LHCN-M2 (cell line): ENCODE results near the gene ZBTB34. TPM values are rescaled to one million over a fixed set of nuclear protein-coding genes. Genes with fewer than 3 reads are reported as not detected.

Experiments
- DNase-seq: peaks from one replicate; pipeline ENCODE4 v3.0.0-alpha.2; 2012; ENCODE audit warnings: low read depth
- total RNA-seq: library from RNA; depleted of rRNA; stranded (reverse); fragments of >200 nt; gene quantifications from 2 replicates; pipeline ENCODE4 v1.2.3, GENCODE V29; 2014; rRNA removed

ZBTB34 gene
- total RNA-seq, 1 experiment from 2014 or later, result 2.7 TPM

DNA sequence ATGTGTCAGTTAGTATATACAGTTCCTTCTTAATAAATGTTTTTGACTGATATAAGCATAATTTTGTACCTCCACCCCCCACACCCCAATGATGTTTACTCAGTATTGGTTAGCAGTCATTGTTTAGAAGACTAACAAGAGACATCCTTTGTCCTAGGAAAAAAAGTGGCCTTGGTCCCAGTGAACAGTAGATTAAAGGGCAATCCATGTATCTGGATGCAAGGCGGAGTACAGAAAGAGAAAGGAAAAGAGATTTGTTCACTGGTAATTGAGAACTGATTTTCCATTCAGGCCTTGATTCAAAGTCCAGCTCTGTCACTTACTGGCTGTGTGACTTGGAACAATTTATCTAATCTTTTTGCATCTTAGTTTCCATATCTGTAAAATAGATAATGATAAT lies 58.8 kb downstream of the ZBTB34 start:
- DNase-seq, result no peak

GRCh38 chr9:126925876-126926275 lies 65.4 kb downstream of the ZBTB34 start:
- peak; percentile 58 for DNase-seq

DNA sequence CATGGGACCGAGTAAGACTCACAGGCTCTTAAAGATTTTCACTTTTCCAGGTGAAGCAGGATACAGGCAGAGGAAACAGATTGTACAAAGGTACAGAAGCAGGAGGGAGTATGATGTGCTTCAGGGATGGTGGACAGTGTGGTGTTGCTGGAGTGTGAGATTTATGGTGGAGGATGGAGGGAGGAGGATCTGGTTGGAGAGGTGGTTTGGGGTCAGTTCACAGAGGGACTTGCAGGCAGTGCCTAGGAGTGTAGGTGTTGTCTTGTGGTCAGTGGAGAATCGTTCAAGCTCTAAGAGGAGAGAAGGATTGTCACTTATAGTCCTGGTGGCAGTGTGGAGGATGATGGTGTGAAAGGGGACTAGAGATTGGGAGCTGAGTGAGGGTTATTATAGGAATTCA lies 65.9 kb downstream of the ZBTB34 start:
- no peak for DNase-seq

GRCh38 chr9:126927419-126927818 lies 67.0 kb downstream of the ZBTB34 start:
- no peak for DNase-seq

DNA sequence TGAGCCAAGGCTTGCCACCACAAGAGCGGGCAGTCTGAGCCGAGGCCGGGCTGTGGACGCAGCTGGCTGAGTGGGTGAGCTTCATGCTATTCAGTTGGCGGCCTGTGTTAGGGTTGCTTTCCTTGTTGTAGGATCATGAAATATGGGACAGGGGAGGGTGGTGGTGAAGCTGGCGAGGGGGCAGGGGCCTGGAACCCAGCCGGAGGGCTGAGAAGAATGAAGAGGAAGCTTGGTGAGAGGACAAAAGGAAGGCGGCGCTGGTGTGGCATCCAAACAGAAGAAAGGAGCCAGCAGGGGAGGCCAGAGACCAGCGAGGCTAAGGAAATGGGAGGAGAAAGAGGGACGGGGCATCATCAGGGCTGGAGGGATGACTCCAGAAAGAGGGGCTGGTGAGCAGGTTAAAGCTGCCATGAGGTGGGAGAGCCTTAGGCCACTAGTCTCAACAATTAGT lies 72.5 kb downstream of the ZBTB34 start:
- no peak for DNase-seq

- DNase-seq, result no peak
Measured at GRCh38 chr9:126933334-126933980, 73.0 kb downstream of the ZBTB34 start.

DNA sequence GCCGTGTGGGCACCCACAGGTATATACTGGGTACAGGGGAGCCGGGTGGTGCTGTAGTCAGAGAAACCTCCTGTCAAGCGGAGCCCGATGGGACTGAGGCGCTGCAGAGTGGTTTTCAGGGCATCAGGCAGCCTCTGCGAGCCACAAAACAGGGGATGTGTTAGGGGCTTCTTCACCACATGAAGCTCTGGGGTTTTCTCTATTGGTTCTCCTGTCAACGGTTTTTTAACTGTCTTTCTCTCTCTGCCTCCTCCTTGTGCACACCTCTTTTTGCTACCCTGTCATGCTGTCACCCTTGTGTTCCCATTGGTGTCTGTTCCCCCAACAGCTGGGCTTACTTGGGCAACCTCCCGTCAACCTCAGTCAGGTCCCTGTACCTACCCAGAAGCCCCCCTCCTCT lies 74.0 kb downstream of the ZBTB34 start:
- DNase-seq, result no peak

Other genes with a start within 250 kb of the ZBTB34 start
- gene LMX1B, start 246.7 kb upstream of the ZBTB34 start, total RNA-seq, result not detected in 2 replicates
- 8.3 and 12.3 TPM in 2 replicates for gene ZBTB43, start 55.6 kb upstream of the ZBTB34 start, total RNA-seq
- 0.57 and 0.64 TPM in 2 replicates for gene RALGPS1, start 54.1 kb downstream of the ZBTB34 start, total RNA-seq